ENCODE data around the gene ACSL1.
"Not testable (repeated sequence)": the region's sequence is repeated elsewhere in the genome, so short reads cannot be mapped to it uniquely, and the experiment has no call there.

The ACSL1 gene

GRCh38 chr4:184750926-184751584 lies 74.7 kb downstream of the ACSL1 start:
- DNase-seq = no peak

DNA sequence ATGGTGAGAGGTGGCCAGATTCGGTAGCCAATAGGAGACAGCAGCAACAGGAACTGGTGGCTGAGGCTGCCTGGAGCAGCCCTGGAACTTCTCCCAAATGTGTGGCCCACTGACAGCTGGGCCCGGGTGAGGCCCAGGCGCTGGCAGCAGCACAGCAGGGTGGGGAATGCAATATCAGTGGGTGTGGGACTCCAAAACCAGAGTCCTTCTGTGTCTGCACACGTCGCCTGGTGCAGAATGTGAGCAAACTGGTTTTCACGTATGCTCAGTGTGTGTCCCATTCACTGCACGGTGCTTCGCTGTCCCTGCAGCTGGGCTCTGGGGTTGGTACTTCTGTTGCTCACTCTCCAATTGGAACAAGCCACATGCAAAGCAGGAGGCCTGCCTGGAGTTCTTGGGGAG lies 77.5 kb downstream of the ACSL1 start:
- no peak for DNase-seq

GRCh38 chr4:184747034-184747830 lies 78.5 kb downstream of the ACSL1 start:
- DNase-seq = no peak

- peak; percentile 75 for DNase-seq
These were observed 79.7 kb downstream of the ACSL1 start for GRCh38 chr4:184745831-184746795.

GRCh38 chr4:184744236-184744635 lies 81.5 kb downstream of the ACSL1 start:
- DNase-seq = no peak

GRCh38 chr4:184743650-184744049 lies 82.1 kb downstream of the ACSL1 start:
- DNase-seq = no peak

- not testable (repeated sequence) for DNase-seq
These were observed 84.1 kb downstream of the ACSL1 start for GRCh38 chr4:184741651-184742050.

- no peak for DNase-seq
These were observed 84.8 kb downstream of the ACSL1 start for GRCh38 chr4:184740980-184741391.

DNA sequence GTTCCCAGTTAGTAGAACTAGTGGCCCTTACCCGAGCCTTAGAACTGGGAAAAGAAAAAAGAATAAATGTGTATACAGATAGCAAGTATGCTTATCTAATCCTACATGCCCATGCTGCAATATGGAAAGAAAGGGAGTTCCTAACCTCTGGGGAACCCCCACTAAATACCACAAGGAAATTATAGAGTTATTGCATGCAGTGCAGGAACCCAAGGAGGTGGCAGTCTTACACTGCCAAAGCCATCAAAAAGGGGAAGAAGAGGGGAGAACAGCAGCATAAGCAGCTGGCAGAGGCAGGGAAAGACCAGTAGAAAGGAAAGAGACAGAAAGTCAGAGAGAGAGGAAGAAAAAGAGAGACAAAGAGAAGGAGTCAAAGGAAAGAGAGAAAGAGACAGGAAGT lies 86.2 kb downstream of the ACSL1 start:
- DNase-seq = not testable (repeated sequence)

GRCh38 chr4:184734758-184735157 lies 91.0 kb downstream of the ACSL1 start:
- no peak for DNase-seq

DNA sequence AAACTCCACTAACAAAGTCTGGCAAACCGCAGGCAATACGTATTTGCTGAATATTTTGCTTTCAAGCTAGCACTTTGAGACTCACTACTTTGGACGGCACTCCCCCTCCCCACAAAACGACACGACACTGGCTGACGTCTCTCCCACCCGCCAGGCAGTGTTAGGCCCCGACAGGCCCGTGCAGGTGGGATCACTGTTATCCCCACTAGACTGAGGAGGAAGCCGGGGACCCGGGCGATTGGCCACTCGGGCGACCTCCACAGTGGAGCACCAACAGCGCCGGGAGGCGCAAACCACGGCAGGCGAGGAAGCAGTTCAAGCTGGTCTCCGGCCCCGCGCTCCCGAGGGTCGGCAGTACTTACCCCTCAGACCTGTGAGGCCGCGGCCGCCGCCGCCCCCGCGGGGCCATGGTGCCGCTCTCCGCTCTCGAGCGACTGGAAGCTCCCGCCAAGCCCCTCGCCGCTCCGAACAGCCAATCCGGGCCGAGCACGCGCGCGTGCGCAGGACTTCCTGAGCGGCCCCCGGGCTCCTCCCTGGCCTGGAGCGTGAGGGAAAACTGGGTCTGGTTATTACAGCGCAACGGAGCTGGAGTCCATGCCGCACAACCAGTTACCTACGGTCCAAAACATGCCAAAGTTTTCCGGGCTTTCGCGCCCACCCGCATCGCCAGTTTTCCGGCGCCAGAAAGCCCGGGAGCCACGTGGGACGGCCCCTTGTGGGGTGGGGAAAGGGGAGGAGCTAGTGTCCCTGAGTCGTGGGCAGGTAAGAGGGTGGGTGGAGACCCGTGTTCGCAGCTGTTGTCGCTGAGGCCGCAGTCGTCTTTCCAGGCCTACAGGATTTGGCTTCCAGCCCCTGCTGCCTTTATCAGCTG lies 91.9 kb downstream of the ACSL1 start, which contains the start of gene CENPU:
Gene CENPU (minus strand): TSS at position 443 of the 871 bp plus-strand sequence. CDS start 34 bp downstream, at position 409.
- DNase-seq = peak; percentile 97

- DNase-seq = no peak
These were observed 93.6 kb downstream of the ACSL1 start for GRCh38 chr4:184732126-184732525.

- no peak for DNase-seq
These were observed 94.7 kb downstream of the ACSL1 start for GRCh38 chr4:184731056-184731455.

DNA sequence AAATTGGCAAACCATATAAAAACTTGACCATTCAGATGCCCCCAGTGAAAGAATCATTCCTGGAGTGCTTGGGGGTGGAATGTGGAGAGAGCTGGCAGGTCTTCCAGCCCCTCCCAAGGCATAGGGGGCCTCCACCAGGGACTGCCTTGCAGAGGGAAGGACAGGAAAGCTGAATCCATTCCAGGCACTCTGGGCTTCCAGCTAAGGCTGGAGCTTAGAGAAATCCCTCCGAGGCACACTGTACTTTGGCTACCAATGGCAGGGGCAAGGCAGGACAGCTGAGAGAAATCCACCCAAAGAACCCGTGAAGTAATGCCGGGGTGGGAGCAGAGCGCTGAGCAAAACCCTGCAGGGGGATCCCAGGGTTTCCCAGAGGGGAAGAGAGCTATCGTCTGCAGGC lies 95.8 kb downstream of the ACSL1 start:
- no peak for DNase-seq

DNA sequence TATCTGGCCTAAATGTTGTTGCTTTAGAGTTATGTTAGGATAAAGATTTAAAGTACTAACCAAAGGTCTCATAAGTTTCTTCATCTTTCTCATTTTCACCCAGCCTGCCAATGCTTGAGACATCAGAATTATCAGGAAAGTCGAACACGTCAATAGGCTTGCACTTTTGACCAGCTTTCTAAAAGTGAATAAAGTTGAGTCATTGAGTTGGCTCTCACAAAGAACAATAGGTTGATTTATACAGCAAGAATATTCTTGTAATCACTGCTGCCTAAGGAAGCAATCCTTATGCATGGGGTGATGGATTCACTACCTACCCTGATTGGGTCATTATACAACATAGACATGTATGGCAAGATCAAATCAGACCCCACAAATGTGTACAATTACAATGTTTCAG lies 96.9 kb downstream of the ACSL1 start:
- DNase-seq = no peak

GRCh38 chr4:184727430-184727829 lies 98.3 kb downstream of the ACSL1 start:
- no peak for DNase-seq

GRCh38 chr4:184722798-184723197 lies 103.0 kb downstream of the ACSL1 start:
- no peak for DNase-seq

- DNase-seq = no peak
These were observed 104.5 kb downstream of the ACSL1 start for GRCh38 chr4:184721254-184721653.

- DNase-seq = no peak
These were observed 106.4 kb downstream of the ACSL1 start for GRCh38 chr4:184719407-184719806.

DNA sequence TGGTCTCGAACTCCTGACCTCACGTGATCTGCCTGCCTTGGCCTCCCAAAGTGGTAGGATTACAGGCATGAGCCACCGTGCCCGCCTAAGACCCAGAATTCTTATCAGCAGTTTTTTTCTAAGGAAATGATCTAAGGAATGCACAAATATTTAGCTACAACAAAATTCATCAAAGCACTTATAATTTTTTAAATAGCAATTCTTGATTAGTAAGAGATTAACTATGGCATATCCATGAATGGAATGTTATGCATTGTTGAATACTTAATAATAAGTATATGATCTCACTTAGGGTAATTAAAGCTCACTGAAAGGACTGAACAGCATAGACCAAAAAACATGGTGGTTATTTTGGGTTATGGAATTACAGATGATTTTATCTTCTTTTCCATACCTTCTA lies 110.2 kb downstream of the ACSL1 start:
- no peak for DNase-seq

DNA sequence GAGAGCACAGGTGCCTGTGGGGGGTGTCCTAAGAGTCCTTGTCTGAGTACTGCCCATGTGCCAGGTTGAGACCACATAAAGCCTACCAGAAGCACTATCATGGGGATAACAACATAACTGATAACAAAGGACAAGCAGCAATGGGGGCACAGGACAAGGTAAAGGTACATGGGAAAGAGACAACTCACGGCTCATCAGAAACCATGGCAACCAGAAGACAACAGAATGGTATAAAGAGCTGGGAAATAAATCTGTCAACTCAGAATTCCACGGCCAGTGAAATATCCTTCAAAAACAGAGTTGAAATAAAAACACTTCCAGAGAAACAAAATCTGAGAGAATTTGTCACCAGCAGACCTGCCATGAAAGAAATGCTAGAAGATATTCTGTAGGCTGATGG lies 111.9 kb downstream of the ACSL1 start:
- DNase-seq = no peak

DNA sequence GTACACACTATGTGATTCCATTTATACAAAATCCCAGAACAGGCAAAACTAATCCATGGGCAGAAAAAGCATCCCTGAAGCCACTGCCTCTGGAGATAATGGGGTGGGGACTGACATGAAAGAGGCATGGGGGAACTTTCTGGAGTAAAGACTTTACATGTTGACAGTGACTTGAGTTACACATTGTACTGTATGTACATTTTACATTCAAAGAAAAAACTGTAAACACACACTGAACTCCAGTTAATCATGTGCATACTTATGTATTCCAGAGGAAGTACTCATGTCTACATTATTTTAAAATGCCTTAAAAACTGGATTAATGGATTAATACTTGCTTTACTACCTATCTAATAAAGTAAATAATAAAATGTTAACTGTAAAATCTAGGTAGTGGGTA lies 113.4 kb downstream of the ACSL1 start:
- DNase-seq = no peak

All from CD4-positive, alpha-beta T cell treated with Interleukin-17A for 1 hour (primary cell).